ENCODE results near the gene DPYSL5. TPM values are rescaled to one million over a fixed set of nuclear protein-coding genes. Genes with fewer than 3 reads are reported as not detected.

Gene DPYSL5
- total RNA-seq, 2 experiments from 2014 or later, result not detected

- no peaks in the 10 kb centered on the region for H3K27me3 ChIP-seq (ENCODE audit: control insufficient read depth in 1 of 2, insufficient read depth in 2 of 2, low read length in 2 of 2)
- H3K4me3 Mint-ChIP-seq, result no peak overlapping the region
- no peaks in the 10 kb centered on the region for H3K36me3 ChIP-seq (ENCODE audit: insufficient read depth, low read length)
- no peak for TF ChIP-seq CTCF (IDR thresholded peaks at IDR 0.05)
- ATAC-seq (ENCODE audit: poor library complexity) (no peak), DNase-seq (no peak)
- H3K9me3 ChIP-seq (ENCODE audit: control insufficient read depth in 1 of 2, insufficient read depth in 1 of 2, low read length in 2 of 2), result no peaks in the 10 kb centered on the region
- no peaks in the 10 kb centered on the region for H3K36me3 Mint-ChIP-seq (ENCODE audit: low read depth)
- no peaks in the 10 kb centered on the region for H3K27me3 Mint-ChIP-seq
- no peaks in the 10 kb centered on the region for H3K4me1 ChIP-seq (ENCODE audit: insufficient read depth, low read length)
- H3K4me3 ChIP-seq (ENCODE audit: low read length), result no peak overlapping the region
- no peak overlapping the region for H3K27ac ChIP-seq (ENCODE audit: low read depth in 1 of 2, low read length in 2 of 2)
- H3K4me1 Mint-ChIP-seq (ENCODE audit: low read depth), result no peaks in the 10 kb centered on the region
- intact Hi-C loops (cut with DNase I, micrococcal nuclease), result no loop called here
- ChIA-PET POLR2A (no interaction called here), CTCF (interaction anchor here (0.7 kb wide), 1 partner anchor 9 kb away, joined by 3 read pairs; no protein-coding TSS in a partner anchor)
- H3K9me3 Mint-ChIP-seq, result no peaks in the 10 kb centered on the region
- H3K27ac Mint-ChIP-seq, result no peak overlapping the region
Observed at GRCh38 chr2:26985807-26986206, 137.9 kb downstream of the DPYSL5 start.

- ChIA-PET POLR2A (no interaction called here), CTCF (interaction anchor here (0.7 to 1.2 kb wide), 2 partner anchors 9 to 25 kb away, joined by 3 read pairs; no protein-coding TSS in a partner anchor)
- Histone ChIP-seq H3K9me3 (ENCODE audit: control insufficient read depth in 1 of 2, insufficient read depth in 1 of 2, low read length in 2 of 2) (no peaks in the 10 kb centered on the region), H3K27me3 (ENCODE audit: control insufficient read depth in 1 of 2, insufficient read depth in 2 of 2, low read length in 2 of 2) (no peaks in the 10 kb centered on the region), H3K4me1 (ENCODE audit: insufficient read depth, low read length) (no peaks in the 10 kb centered on the region), H3K4me3 (ENCODE audit: low read length) (no peak overlapping the region), H3K36me3 (ENCODE audit: insufficient read depth, low read length) (no peaks in the 10 kb centered on the region), H3K27ac (ENCODE audit: low read depth in 1 of 2, low read length in 2 of 2) (no peak overlapping the region)
- H3K27ac Mint-ChIP-seq, result no peak overlapping the region
- DNase-seq (no peak), ATAC-seq (ENCODE audit: poor library complexity) (no peak)
- no peak overlapping the region for H3K4me3 Mint-ChIP-seq
- H3K9me3 Mint-ChIP-seq, result no peaks in the 10 kb centered on the region
- TF ChIP-seq CTCF (IDR thresholded peaks at IDR 0.05), result no peak
- no peaks in the 10 kb centered on the region for H3K27me3 Mint-ChIP-seq
- no peaks in the 10 kb centered on the region for H3K4me1 Mint-ChIP-seq (ENCODE audit: low read depth)
- H3K36me3 Mint-ChIP-seq (ENCODE audit: low read depth), result no peaks in the 10 kb centered on the region
- intact Hi-C loops (cut with DNase I, micrococcal nuclease), result no loop called here
Observed at GRCh38 chr2:26986576-26986975, 138.6 kb downstream of the DPYSL5 start.

- POLR2A ChIA-PET, result no interaction called here
- H3K4me3 ChIP-seq (ENCODE audit: low read length), result no peak overlapping the region
- H3K27ac Mint-ChIP-seq, result no peak overlapping the region
Observed at GRCh38 chr2:26988058-26988860, 140.3 kb downstream of the DPYSL5 start.

More at GRCh38 chr2:26988058-26988860, 140.3 kb downstream of the DPYSL5 start:
- DNase-seq, result no peak
- CTCF ChIA-PET, result interaction anchor here (1.2 kb wide), 2 partner anchors 26 to 29 kb away, joined by 3 read pairs; no protein-coding TSS in a partner anchor
- Mint-ChIP-seq H3K4me1 (ENCODE audit: low read depth) (no peaks in the 10 kb centered on the region), H3K36me3 (ENCODE audit: low read depth) (no peaks in the 10 kb centered on the region), H3K9me3 (no peaks in the 10 kb centered on the region), H3K27me3 (no peaks in the 10 kb centered on the region), H3K4me3 (no peak overlapping the region)
- TF ChIP-seq CTCF (IDR thresholded peaks at IDR 0.05), result no peak
- Histone ChIP-seq H3K4me1 (ENCODE audit: insufficient read depth, low read length) (no peaks in the 10 kb centered on the region), H3K27ac (ENCODE audit: low read depth in 1 of 2, low read length in 2 of 2) (no peak overlapping the region), H3K36me3 (ENCODE audit: insufficient read depth, low read length) (no peaks in the 10 kb centered on the region), H3K27me3 (ENCODE audit: control insufficient read depth in 1 of 2, insufficient read depth in 2 of 2, low read length in 2 of 2) (no peaks in the 10 kb centered on the region), H3K9me3 (ENCODE audit: control insufficient read depth in 1 of 2, insufficient read depth in 1 of 2, low read length in 2 of 2) (no peaks in the 10 kb centered on the region)
- intact Hi-C loops (cut with DNase I, micrococcal nuclease), result no loop called here
- no peak for ATAC-seq (ENCODE audit: poor library complexity)
